B cell (primary cell): ENCODE measurements around the gene SCFD2. TPM values are rescaled to one million over a fixed set of nuclear protein-coding genes. Genes with fewer than 3 reads are reported as not detected.

Experiments
- ATAC-seq: fragments of 200-7000 bp; cut with Tn5 transposase; one replicate; pipeline ENCODE4 v1.10.0; 2021; ENCODE audit warnings: low read depth, mild to moderate bottlenecking, moderate number of reproducible peaks, moderate library complexity
- CTCF ChIA-PET: fragments of 350-600 bp; sonication (Branson Sonifier 250); formaldehyde crosslinking; loops from one replicate; lab custom pipeline; 2021; ENCODE audit warnings: antibody characterized with exemption, inconsistent platforms; lab: Charles Lee
- POLR2A ChIA-PET: fragments of 350-600 bp; sonication (Branson Sonifier 250); formaldehyde crosslinking; loops from one replicate; lab custom pipeline; 2021; ENCODE audit warnings: antibody characterized with exemption; lab: Charles Lee
- DNase-seq: peaks from one replicate; pipeline ENCODE4 v3.0.0; 2013
- H2AFZ ChIP-seq: 2 replicates; pipeline ENCODE4 v1.6.1; 2012; ENCODE audit warnings: mild to moderate bottlenecking, low read depth, low read length; ENCODE audit not compliant: insufficient read depth, poor library complexity, severe bottlenecking
- H3K27ac ChIP-seq, 2 donors: 1 replicate in 1 of 2; 2 replicates in 1 of 2; pipeline ENCODE4 v1.5.1; 2012 to 2013; ENCODE audit warnings: low read length in 2 of 2, mild to moderate bottlenecking in 2 of 2, moderate library complexity in 1 of 2
- H3K27me3 ChIP-seq, 4 experiments: fragments of 200-600 bp in 1 of 4; sonication (generic) in 1 of 4; replicated peaks in 1 of 4; 1 replicate in 2 of 4; 2 replicates in 2 of 4; pipeline versions ENCODE4 v1.6.1 to v1.7.0; 2013 to 2016; ENCODE audit warnings: low read length in 3 of 4, mild to moderate bottlenecking in 2 of 4, mixed read lengths in 1 of 4, moderate library complexity in 1 of 4; ENCODE audit not compliant: insufficient read depth in 4 of 4, control insufficient read depth in 3 of 4; ENCODE audit errors: control extremely low read depth in 1 of 4
- H3K36me3 ChIP-seq, 2 experiments: replicated peaks in 1 of 2; 1 replicate in 1 of 2; 2 replicates in 1 of 2; pipeline versions ENCODE4 v1.6.1 to v1.7.1; 2013; ENCODE audit warnings: low read length in 1 of 2; ENCODE audit not compliant: insufficient read depth in 2 of 2, control insufficient read depth in 1 of 2; ENCODE audit errors: control extremely low read depth in 1 of 2, extremely low read depth in 1 of 2
- H3K4me1 ChIP-seq, 2 donors: fragments of 200-600 bp in 1 of 2; sonication (generic) in 1 of 2; 1 replicate in 1 of 2; 2 replicates in 1 of 2; pipeline versions ENCODE4 v1.5.1 to v1.6.1; 2013 to 2017; ENCODE audit warnings: low read length in 2 of 2; ENCODE audit not compliant: control insufficient read depth in 2 of 2, insufficient read depth in 2 of 2
- H3K4me2 ChIP-seq: replicated peaks from 2 replicates; pipeline ENCODE3; 2012; ENCODE audit warnings: mild to moderate bottlenecking, low read depth, low read length; ENCODE audit not compliant: poor library complexity, severe bottlenecking
- H3K4me3 ChIP-seq, 5 experiments: fragments of 200-600 bp in 1 of 5; sonication (generic) in 1 of 5; 1 replicate in 3 of 5; 2 replicates in 2 of 5; pipeline versions ENCODE4 v1.5.1 to v1.7.0; 2011 to 2016; ENCODE audit warnings: low read length in 4 of 5, mild to moderate bottlenecking in 4 of 5, low read depth in 2 of 5, control low read depth in 1 of 5, moderate library complexity in 1 of 5; ENCODE audit not compliant: insufficient read depth in 1 of 5; ENCODE audit errors: control extremely low read depth in 1 of 5, extremely low read depth in 1 of 5
- H3K79me2 ChIP-seq: fragments of 200-600 bp; sonication (generic); one replicate; pipeline ENCODE4 v1.6.0; 2016; ENCODE audit warnings: low read length; ENCODE audit not compliant: control insufficient read depth, insufficient read depth
- H3K9ac ChIP-seq: fragments of 200-600 bp; sonication (generic); 2 replicates; pipeline ENCODE4 v1.6.1; 2017; ENCODE audit warnings: mild to moderate bottlenecking, low read length, moderate library complexity
- H3K9me3 ChIP-seq, 3 donors: one replicate each; pipeline versions ENCODE4 v1.6.1 to v1.7.1; 2013; ENCODE audit warnings: low read length in 2 of 3; ENCODE audit not compliant: control insufficient read depth in 2 of 3, insufficient read depth in 1 of 3; ENCODE audit errors: control extremely low read depth in 1 of 3
- H4K20me1 ChIP-seq: 2 replicates; pipeline ENCODE4 v1.6.0; 2012; ENCODE audit warnings: mild to moderate bottlenecking, low read length; ENCODE audit not compliant: insufficient read depth, control insufficient read depth, poor library complexity, severe bottlenecking
- H3K27ac Mint-ChIP-seq: one replicate; pipeline ENCODE4 v1.8.0; 2021; ENCODE audit warnings: mixed read lengths
- H3K27me3 Mint-ChIP-seq: one replicate; pipeline ENCODE4 v1.8.0; 2021; ENCODE audit warnings: mixed read lengths
- H3K4me1 Mint-ChIP-seq: one replicate; pipeline ENCODE4 v1.8.0; 2021; ENCODE audit warnings: mixed read lengths
- H3K4me3 Mint-ChIP-seq: one replicate; pipeline ENCODE4 v1.8.0; 2021; ENCODE audit warnings: mixed read lengths
- H3K9me3 Mint-ChIP-seq: one replicate; pipeline ENCODE4 v1.8.0; 2022; ENCODE audit warnings: mixed read lengths; ENCODE audit not compliant: insufficient read depth
- CTCF ChIP-seq: fragments of 200-600 bp; IDR thresholded peaks from one replicate; pipeline ENCODE4 v1.8.0; 2022; ENCODE audit warnings: antibody characterized with exemption, mild to moderate bottlenecking
- EZH2 ChIP-seq: IDR thresholded peaks from 2 replicates; pipeline ENCODE4 v1.6.1; 2012; ENCODE audit warnings: borderline replicate concordance, low read depth, mild to moderate bottlenecking, moderate library complexity, low read length; ENCODE audit not compliant: insufficient read depth, poor library complexity, severe bottlenecking
- whole genome bisulfite sequencing: methylation state at CpG from one replicate; pipeline ENCODE4 v1.1.5; 2013; ENCODE audit warnings: missing lambda C conversion rate; ENCODE audit not compliant: insufficient coverage; 5-methylcytosine and 5-hydroxymethylcytosine counted together
- intact Hi-C: fragments of 100-400 bp; cut with micrococcal nuclease; formaldehyde crosslinking; loops from one replicate; pipeline ENCODE4 v1.10.0; 2022
- polyA plus RNA-seq: library from polyadenylated mRNA; depleted of rRNA; stranded (reverse); fragments of >200 nt; gene quantifications from 2 replicates; pipeline ENCODE4 v1.2.3, GENCODE V29; 2012
- total RNA-seq, 2 donors: library from RNA; stranded (reverse); fragments of 120-200 nt in 1 of 2; gene quantifications; 1 replicate in 1 of 2; 2 replicates in 1 of 2; pipeline versions ENCODE4 v1.2.3 to v1.2.4, GENCODE V29; 2013 to 2022

Gene SCFD2
- total and polyA plus RNA-seq, 2 donors (not counting 1 experiment from before 2014, with no cell fraction given), result 12.8 to 20.4 TPM

GRCh38 chr4:52861171-52861823 lies 504.6 kb downstream of the SCFD2 start:
- H3K9me3 Mint-ChIP-seq, result no peaks in the 10 kb centered on the region
- no peak for TF ChIP-seq EZH2
- TF ChIP-seq CTCF, result no peak
- Histone ChIP-seq H3K9ac (peak overlapping the region; percentile 76), H2AFZ (peak overlapping the region; percentile 95), H3K27ac (no peak overlapping the region), H4K20me1 (no peaks in the 10 kb centered on the region), H3K79me2 (no peaks in the 10 kb centered on the region), H3K4me2 (peak overlapping the region; percentile 99), H3K36me3 (no peaks in the 10 kb centered on the region), H3K9me3 (peaks cover 0 to 14% (median 6%) of the 10 kb centered on the region in 3 donors), H3K27me3 (peaks cover 0 to 37% (median 15%) of the 10 kb centered on the region in 4 experiments), H3K4me3 (peak overlapping the region; percentile 48 to 71 (median 58)), H3K4me1 (peaks cover 11 to 14% of the 10 kb centered on the region in 2 donors)
- CTCF ChIA-PET, result interaction anchor here (0.5 to 1.0 kb wide), 2 partner anchors 9 to 1321 kb away, joined by 3 to 4 read pairs; no protein-coding TSS in a partner anchor
- H3K4me1 Mint-ChIP-seq, result peaks cover 14% of the 10 kb centered on the region
- intact Hi-C loops, result no loop called here
- DNase-seq (peak; percentile 14), ATAC-seq (no peak)
- WGBS, result 57% methylated on average over 24 of the region's 26 CpGs
- POLR2A ChIA-PET, result no interaction called here
- H3K27me3 Mint-ChIP-seq, result peaks cover 43% of the 10 kb centered on the region
- no peak overlapping the region for H3K27ac Mint-ChIP-seq
- H3K4me3 Mint-ChIP-seq, result peak overlapping the region; percentile 89

GRCh38 chr4:52860361-52860760 lies 505.5 kb downstream of the SCFD2 start:
- Mint-ChIP-seq H3K9me3 (no peaks in the 10 kb centered on the region), H3K4me3 (peak overlapping the region; percentile 4), H3K4me1 (peaks cover 14% of the 10 kb centered on the region), H3K27me3 (peaks cover 45% of the 10 kb centered on the region), H3K27ac (no peak overlapping the region)
- Histone ChIP-seq H3K9ac (no peak overlapping the region), H3K4me2 (no peak overlapping the region), H3K36me3 (no peaks in the 10 kb centered on the region), H2AFZ (no peak overlapping the region), H3K79me2 (no peaks in the 10 kb centered on the region), H3K4me1 (peaks cover 11 to 14% of the 10 kb centered on the region in 2 donors), H3K4me3 (no peak overlapping the region), H3K9me3 (peaks cover 0 to 14% (median 6%) of the 10 kb centered on the region in 3 donors), H4K20me1 (no peaks in the 10 kb centered on the region), H3K27ac (no peak overlapping the region), H3K27me3 (peaks cover 0 to 37% (median 17%) of the 10 kb centered on the region in 4 experiments)
- TF ChIP-seq EZH2 (no peak), CTCF (no peak)
- intact Hi-C loops, result no loop called here
- DNase-seq, result no peak
- POLR2A ChIA-PET, result no interaction called here
- CTCF ChIA-PET, result no interaction called here
- WGBS, result no CpG with 5 or more reads among the region's 2 CpGs
- ATAC-seq, result no peak
